ENCODE measurements around the gene CSNK1D.

The CSNK1D gene

GRCh38 chr17:82234211-82235055, 39.1 kb downstream of the CSNK1D start:
- no peak for TF ChIP-seq PRDM4 (tag by site-specific recombination; IDR thresholded peaks at IDR 0.05)
- 0 out of 2 replicates have a peak, but pooled peaks have one; percentile 26 for TF ChIP-seq BCL11B (tag by site-specific recombination; IDR thresholded peaks at IDR 0.05; ENCODE audit: low read depth)
- TF ChIP-seq ZNF423 (tag by site-specific recombination; IDR thresholded peaks at IDR 0.05) = peak; percentile 77
- TF ChIP-seq ZNF26 (tag by site-specific recombination; IDR thresholded peaks at IDR 0.05) = no peak
- TF ChIP-seq ZNF561 (tag by site-specific recombination; IDR thresholded peaks at IDR 0.05; ENCODE audit: borderline replicate concordance) = no peak
- TF ChIP-seq BCL11A (tag by site-specific recombination; IDR thresholded peaks at IDR 0.05; ENCODE audit: low read depth) = peak; percentile 41; the same call in 1 of the 2 replicates
- TF ChIP-seq ZIC2 (tag by site-specific recombination; IDR thresholded peaks at IDR 0.05) = peak; percentile 98
- peak; percentile 45 for TF ChIP-seq KLF1 (tag by site-specific recombination; IDR thresholded peaks at IDR 0.05)
- peak; percentile 67 for TF ChIP-seq PRDM10 (tag by site-specific recombination; IDR thresholded peaks at IDR 0.05)
- TF ChIP-seq ZNF449 (tag by site-specific recombination; IDR thresholded peaks at IDR 0.05) = no peak
- peak; percentile 100 for TF ChIP-seq GLIS1 (tag by site-specific recombination; IDR thresholded peaks at IDR 0.05)
- H3K9me3 ChIP-seq (ENCODE audit: control insufficient read depth, insufficient read depth, low read depth, low read length) = no peaks in the 10 kb centered on the region
- CTCF ChIA-PET = interaction anchor here (0.6 to 3.1 kb wide), 7 partner anchors 19 to 667 kb away, joined by 3 to 27 read pairs (median 4); no protein-coding TSS in a partner anchor
- H3K36me3 ChIP-seq (ENCODE audit: control insufficient read depth in 2 of 2, insufficient read depth in 1 of 2, low read length in 2 of 2) = peaks cover 0 to 2% of the 10 kb centered on the region in 2 experiments; a peak in 1 of 3 replicates
- no peak overlapping the region for H3K27ac ChIP-seq (ENCODE audit: extremely low read depth, low read depth, low read length)
- no peak overlapping the region for H3K4me3 ChIP-seq (ENCODE audit: low read depth, low read length)
- H3K4me1 ChIP-seq (ENCODE audit: control insufficient read depth, insufficient read depth, low read length) = peaks cover 15% of the 10 kb centered on the region
- POLR2A ChIA-PET = interaction anchor here (0.6 to 2.5 kb wide), 3 partner anchors 32 to 58 kb away, joined by 3 to 13 read pairs (median 5); partner anchors contain the start of gene CSNK1D

GRCh38 chr17:82232876-82233785, 40.4 kb downstream of the CSNK1D start:
- H3K4me3 ChIP-seq (ENCODE audit: low read depth, low read length) = no peak overlapping the region
- peaks cover 6% of the 10 kb centered on the region for H3K4me1 ChIP-seq (ENCODE audit: control insufficient read depth, insufficient read depth, low read length)
- no peaks in the 10 kb centered on the region for H3K9me3 ChIP-seq (ENCODE audit: control insufficient read depth, insufficient read depth, low read depth, low read length)
- CTCF ChIA-PET = interaction anchor here (0.7 kb wide), 1 partner anchor 249 kb away, joined by 3 read pairs; no protein-coding TSS in a partner anchor
- no peaks in the 10 kb centered on the region for H3K36me3 ChIP-seq (ENCODE audit: control insufficient read depth in 2 of 2, insufficient read depth in 1 of 2, low read length in 2 of 2)
- H3K27ac ChIP-seq (ENCODE audit: extremely low read depth, low read depth, low read length) = no peak overlapping the region
- POLR2A ChIA-PET = no interaction called here
- no peak for TF ChIP-seq MEIS1 (CRISPR knock-in tag; IDR thresholded peaks at IDR 0.05; ENCODE audit: borderline replicate concordance)
- 0 out of 2 replicates have a peak, but pooled peaks have one; percentile 16 for TF ChIP-seq GLIS1 (tag by site-specific recombination; IDR thresholded peaks at IDR 0.05)
- TF ChIP-seq ZNF830 (tag by site-specific recombination; IDR thresholded peaks at IDR 0.05; ENCODE audit: low read depth) = no peak
- no peak for TF ChIP-seq YY2 (tag by site-specific recombination; IDR thresholded peaks at IDR 0.05)
- TF ChIP-seq ZNF544 (tag by site-specific recombination; IDR thresholded peaks at IDR 0.05) = no peak
- peak; percentile 60 for TF ChIP-seq HIC1 (tag by site-specific recombination; IDR thresholded peaks at IDR 0.05)
